NCI-H2107 treated with DMSO at 0.1 percent for 48 hours (cell line): Measurements from ENCODE around the gene SCMH1.

Experiments
- DNase-seq: peaks from one replicate; lab custom pipeline; 2025; ENCODE audit not compliant: unreplicated experiment; lab: John Stamatoyannopoulos, UW

SCMH1 gene

DNA sequence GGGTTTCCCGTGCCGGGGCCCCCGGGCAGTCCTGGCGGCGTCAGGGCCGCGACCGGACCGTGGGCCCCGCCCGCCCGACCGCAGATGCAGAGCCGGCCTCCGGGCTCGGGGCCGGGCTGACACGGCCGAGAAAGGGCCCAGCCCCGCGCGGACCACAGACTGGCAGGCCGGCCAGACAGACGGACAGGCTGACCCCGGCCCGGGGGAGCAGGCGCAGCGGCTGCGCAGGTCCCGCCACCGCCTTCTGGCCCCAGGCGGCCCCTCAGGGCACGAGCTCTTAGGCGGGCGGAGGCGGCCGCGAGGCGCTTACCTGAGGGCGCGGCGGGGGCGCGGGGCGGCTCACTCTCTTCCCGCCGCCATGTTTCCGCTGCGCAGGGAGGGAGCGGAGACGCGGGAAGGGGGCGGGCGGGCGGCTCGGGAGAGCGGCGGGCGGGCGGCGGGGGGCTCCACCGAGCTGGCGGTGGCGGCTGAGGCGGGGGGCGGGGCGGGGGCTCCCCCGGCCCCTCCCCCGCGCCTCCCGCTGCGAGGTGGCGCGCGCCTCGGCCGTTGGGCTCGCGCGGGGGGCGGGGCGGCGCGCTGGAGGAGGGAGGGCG, at the start of gene SCMH1:
SCMH1 (minus strand) TSS at position 558 of the 593 bp plus-strand sequence. CDS start 56,173 bp downstream, outside the sequence.
- DNase-seq = peak; percentile 39

GRCh38 chr1:41291195-41291594, 49.1 kb upstream of the SCMH1 start:
- DNase-seq = no peak

DNA sequence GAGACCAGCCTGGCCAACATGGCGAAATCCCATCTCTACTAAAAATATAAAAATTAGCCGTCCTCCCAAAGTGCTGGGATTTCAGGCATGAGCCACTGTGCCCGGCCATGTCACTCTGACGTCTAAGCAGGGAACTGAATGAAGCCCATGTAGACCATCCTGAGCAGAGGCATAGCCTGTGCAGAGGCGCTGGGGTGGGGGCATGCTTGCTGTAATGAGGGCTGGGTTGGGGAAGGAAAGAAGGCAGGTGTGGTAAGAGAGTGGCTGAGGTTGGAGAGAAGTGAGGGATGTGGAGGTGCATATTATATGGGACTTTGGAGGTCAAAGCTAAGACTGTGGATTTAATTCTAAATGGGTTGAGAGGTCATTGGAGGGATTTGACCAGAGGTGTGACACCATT, 47.1 kb upstream of the SCMH1 start:
- no peak for DNase-seq

- DNase-seq = no peak
These were observed 44.9 kb upstream of the SCMH1 start for GRCh38 chr1:41286992-41287391.

DNA sequence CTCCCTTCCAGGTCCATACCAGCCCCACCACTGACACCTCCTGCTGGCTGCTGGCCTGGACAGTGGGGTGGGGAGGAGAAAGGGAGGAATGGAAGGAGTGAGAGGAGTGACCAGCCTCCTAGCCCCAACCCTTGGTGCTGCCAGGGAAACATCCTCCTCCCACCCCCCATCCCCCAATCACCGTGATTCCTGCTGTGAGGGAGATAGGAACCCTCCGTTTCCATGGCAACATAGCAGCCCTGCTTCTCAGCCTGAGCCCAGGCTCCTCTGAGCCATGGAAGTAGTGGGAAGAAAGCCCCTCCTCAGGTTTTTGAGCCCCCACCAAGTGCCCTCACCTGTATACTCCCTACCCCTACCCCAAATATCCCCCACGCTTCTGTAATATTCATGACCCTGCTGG, 44.4 kb upstream of the SCMH1 start:
- DNase-seq = no peak

GRCh38 chr1:41285818-41286217, 43.7 kb upstream of the SCMH1 start:
- DNase-seq = no peak

- DNase-seq = no peak
These were observed 42.0 kb upstream of the SCMH1 start for GRCh38 chr1:41284121-41284520.

GRCh38 chr1:41282679-41283317, 40.7 kb upstream of the SCMH1 start:
- DNase-seq = no peak

- no peak for DNase-seq
These were observed 39.2 kb upstream of the SCMH1 start for GRCh38 chr1:41281334-41281733.

DNA sequence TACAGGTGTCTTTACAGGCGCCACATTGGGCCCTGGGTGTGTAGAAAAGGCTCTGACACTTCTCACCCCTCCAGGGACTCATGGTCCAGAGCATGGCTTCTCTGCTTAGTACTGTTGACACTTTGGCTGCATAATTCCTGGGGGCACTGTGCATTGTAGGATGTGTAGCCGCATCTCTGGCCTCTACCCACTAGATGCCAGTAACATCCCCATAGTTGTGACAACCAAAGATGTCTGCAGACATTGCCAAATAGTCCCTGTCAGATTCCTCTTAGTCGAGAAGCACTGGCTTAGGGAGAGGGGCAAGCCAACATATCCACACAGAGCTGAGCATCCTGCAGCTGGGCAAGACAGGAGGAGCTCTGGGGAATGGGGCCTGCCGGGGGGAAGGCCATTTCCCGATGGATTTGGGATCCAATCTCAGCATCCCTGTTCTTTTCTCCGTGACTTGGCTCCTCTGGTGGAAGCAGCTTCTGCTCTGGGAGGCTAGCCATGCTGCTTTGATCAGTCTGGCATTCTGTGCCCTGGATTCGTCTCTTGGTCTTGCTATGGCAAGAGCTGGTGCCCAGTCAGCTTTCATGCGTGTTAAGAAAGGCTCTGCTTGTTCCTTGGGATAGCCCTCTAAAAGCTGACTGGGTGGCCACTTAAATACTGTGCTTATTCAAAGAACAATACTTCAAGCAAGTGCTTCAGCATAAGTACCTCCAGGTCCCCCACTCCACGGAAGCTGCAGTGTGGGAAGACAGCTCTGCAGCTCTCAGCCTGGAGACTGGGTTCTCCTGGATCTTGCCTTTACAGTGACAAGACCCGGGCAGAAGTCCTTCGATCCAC, 38.3 kb upstream of the SCMH1 start:
- no peak for DNase-seq

DNA sequence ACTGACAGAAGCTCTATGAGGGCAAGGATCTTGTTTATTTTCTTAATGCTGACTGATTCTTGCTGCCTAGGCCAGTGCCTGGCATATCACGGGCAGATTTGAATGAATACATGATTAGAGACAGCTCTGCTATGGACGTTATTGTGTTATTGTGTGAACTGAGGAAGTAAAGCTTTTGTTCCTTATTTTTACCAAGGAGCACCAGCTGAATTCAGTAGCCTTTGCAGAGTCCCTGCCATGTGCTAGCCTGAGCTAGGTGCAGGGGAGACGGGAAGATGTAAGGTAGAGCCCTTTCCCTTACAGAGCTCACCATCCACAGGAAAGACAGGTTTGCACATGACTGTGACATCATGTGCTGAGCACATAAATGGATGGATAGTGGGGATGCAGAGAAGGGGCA, 36.0 kb upstream of the SCMH1 start:
- DNase-seq = no peak

GRCh38 chr1:41277371-41277975, 35.4 kb upstream of the SCMH1 start:
- peak; percentile 46 for DNase-seq

GRCh38 chr1:41275831-41276230, 33.7 kb upstream of the SCMH1 start:
- DNase-seq = no peak

GRCh38 chr1:41274752-41275545, 32.8 kb upstream of the SCMH1 start:
- DNase-seq = no peak

- DNase-seq = no peak
These were observed 30.5 kb upstream of the SCMH1 start for GRCh38 chr1:41272601-41273000.

DNA sequence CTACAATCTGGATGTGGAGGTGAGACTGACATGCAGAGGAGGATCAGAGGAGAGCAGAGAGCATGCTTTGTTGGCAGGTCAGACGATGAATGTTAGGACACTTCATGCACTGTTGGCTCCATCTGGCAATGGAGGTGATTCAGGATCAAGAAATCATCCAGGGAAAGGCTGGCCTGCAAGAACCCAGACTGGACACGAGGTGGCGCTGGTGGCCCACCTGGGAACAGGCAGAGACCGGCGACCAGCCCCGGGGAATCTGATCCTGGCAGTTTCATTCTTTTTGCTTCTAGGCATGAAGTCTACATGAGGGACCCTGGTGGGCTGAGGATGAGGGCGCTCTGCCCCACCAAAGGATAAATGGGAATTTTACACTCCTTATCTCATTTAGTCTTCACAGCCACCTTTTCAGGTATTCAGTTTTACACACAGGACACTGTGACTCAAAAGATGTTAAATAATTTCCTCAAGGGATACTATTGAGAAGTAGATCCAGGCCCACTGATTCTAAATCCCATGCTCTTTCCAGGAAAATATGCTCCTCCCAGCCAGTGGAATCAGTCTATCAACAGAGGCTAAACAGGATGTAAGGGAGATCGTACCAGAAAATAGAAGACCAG, 26.2 kb upstream of the SCMH1 start:
- peak; percentile 79 for DNase-seq

DNA sequence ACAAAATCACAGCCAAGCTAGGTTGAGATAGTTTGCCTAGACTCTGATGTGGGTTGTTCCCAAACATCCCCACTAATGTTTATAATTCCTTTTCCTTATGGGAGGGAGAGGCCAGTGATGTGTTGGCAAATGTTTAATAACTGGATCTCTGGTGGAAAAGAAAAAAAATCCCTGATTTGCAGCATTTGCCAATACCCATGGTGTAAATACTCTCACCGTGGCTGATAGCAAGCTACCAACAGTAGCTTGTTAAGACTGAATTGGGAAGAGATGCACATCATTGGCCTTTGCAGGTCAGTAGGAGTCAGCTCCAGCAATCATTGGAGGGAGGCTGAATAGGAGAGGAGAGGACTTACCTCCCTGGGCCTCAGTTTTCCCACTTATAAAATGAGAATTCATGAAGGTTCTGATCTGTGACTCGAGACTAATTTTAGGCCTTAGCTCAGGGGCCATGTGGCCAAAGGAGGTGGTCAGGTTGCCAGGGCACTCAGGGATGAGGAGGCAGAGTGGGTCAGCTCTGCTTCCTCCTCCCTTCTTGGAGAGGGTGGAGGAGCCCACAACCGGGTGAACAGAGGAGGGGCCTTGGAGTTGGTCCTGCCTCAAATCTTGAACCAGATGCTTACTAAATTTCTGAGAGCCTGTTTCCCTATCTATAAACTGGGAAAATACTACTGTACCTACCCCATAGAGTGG, 20.0 kb upstream of the SCMH1 start:
- no peak for DNase-seq

DNA sequence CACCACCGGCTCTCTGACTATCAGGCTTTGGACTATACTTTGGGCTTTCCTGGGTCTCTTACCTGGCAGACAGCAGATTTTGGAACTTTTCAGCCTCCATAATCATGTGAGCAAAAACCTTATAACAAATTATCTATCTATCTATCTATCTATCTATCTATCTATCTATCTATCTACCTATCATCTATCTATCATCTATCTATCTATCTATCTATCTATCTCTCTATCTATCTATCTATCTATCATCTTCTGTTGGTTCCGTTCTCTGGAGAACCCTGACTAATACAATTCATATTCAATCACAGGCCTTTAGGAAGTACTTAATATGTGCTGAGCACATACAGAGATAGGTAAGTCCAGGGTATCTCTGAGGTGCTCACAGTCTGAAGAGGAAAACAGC, 18.7 kb upstream of the SCMH1 start:
- no peak for DNase-seq

GRCh38 chr1:41259221-41259620, 17.1 kb upstream of the SCMH1 start:
- no peak for DNase-seq

DNA sequence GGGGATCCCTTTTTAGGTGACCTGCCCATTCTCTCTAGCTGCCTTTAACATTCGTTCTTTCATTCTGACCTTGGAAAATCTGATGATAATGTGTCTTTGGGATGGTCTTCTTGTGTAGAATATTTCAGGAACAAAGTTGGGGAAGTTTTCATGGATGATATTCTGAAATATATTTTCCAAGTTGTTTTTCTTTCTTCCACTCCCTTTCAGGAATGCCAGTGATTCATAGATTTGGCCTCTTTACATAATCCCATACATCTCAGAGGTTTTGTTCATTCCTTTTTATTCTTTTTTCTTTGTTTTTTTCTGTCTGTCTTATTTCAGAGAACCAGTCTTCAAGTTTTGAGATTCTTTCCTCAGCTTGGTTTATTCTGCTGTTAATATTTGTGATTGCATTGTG, 13.9 kb upstream of the SCMH1 start:
- no peak for DNase-seq
